Hematopoietic multipotent progenitor cell treated with erythropoietin and hydrocortisone succinate and interleukin-3 and kit ligand, for 8 days (in vitro differentiated cells): ENCODE results near the gene RASGRF2.
"Not testable (repeated sequence)": the region's sequence is repeated elsewhere in the genome, so short reads cannot be mapped to it uniquely, and the experiment has no call there.

Experiments used
- DNase-seq: peaks from one replicate; pipeline ENCODE4 v3.0.0-alpha.2; 2015

Gene RASGRF2

GRCh38 chr5:81080809-81081460 is 120.8 kb downstream of the RASGRF2 start:
- DNase-seq, result no peak

GRCh38 chr5:81081461-81081835 is 121.3 kb downstream of the RASGRF2 start:
- no peak for DNase-seq

GRCh38 chr5:81086881-81087281 is 126.7 kb downstream of the RASGRF2 start:
- no peak for DNase-seq

GRCh38 chr5:81091199-81091598 is 131.0 kb downstream of the RASGRF2 start:
- DNase-seq, result no peak

GRCh38 chr5:81093536-81094196 is 133.5 kb downstream of the RASGRF2 start:
- no peak for DNase-seq

- no peak for DNase-seq
Observed at GRCh38 chr5:81095835-81096234, 135.7 kb downstream of the RASGRF2 start.

GRCh38 chr5:81097713-81098112 is 137.6 kb downstream of the RASGRF2 start:
- no peak for DNase-seq

GRCh38 chr5:81105261-81105877 is 145.2 kb downstream of the RASGRF2 start:
- no peak for DNase-seq

GRCh38 chr5:81115261-81115660 is 155.1 kb downstream of the RASGRF2 start:
- DNase-seq, result no peak

GRCh38 chr5:81117566-81117965 is 157.4 kb downstream of the RASGRF2 start:
- DNase-seq, result no peak

- DNase-seq, result no peak
Observed at GRCh38 chr5:81121273-81121672, 161.1 kb downstream of the RASGRF2 start.

- no peak for DNase-seq
Observed at GRCh38 chr5:81121836-81122630, 161.9 kb downstream of the RASGRF2 start.

GRCh38 chr5:81124689-81125088 is 164.5 kb downstream of the RASGRF2 start:
- DNase-seq, result not testable (repeated sequence)

GRCh38 chr5:81125959-81126358 is 165.8 kb downstream of the RASGRF2 start:
- no peak for DNase-seq

GRCh38 chr5:81128416-81128815 is 168.3 kb downstream of the RASGRF2 start:
- no peak for DNase-seq

GRCh38 chr5:81132381-81132780 is 172.2 kb downstream of the RASGRF2 start:
- DNase-seq, result no peak

- no peak for DNase-seq
Observed at GRCh38 chr5:81134066-81134465, 173.9 kb downstream of the RASGRF2 start.

- no peak for DNase-seq
Observed at GRCh38 chr5:81134566-81134965, 174.4 kb downstream of the RASGRF2 start.

- DNase-seq, result no peak
Observed at GRCh38 chr5:81136557-81136956, 176.4 kb downstream of the RASGRF2 start.

- no peak for DNase-seq
Observed at GRCh38 chr5:81137833-81138232, 177.7 kb downstream of the RASGRF2 start.

GRCh38 chr5:81140441-81140840 is 180.3 kb downstream of the RASGRF2 start:
- no peak for DNase-seq

GRCh38 chr5:81140943-81141342 is 180.8 kb downstream of the RASGRF2 start:
- no peak for DNase-seq

GRCh38 chr5:81142108-81142507 is 181.9 kb downstream of the RASGRF2 start:
- no peak for DNase-seq
